A673 (cell line): ENCODE data around the gene PCDHGA11.

Source experiments
- CTCF ChIP-seq: fragments of 300-800, 200-600 bp; sonication (generic); conservative IDR thresholded peaks from 2 replicates; pipeline ENCODE4 v1.5.1; 2017; ENCODE audit warnings: low read depth, mild to moderate bottlenecking, antibody characterized with exemption, low read length, moderate library complexity, mixed read lengths
- EZH2 ChIP-seq: fragments of 200-600 bp; sonication (generic); IDR thresholded peaks from 2 replicates; pipeline ENCODE4 v1.6.1; 2017; ENCODE audit warnings: borderline replicate concordance, low read depth, mild to moderate bottlenecking, mixed read lengths, antibody characterized with exemption, low read length; ENCODE audit not compliant: poor library complexity, severe bottlenecking

- TF ChIP-seq CTCF (no peak), EZH2 (no peak)
These were observed 621 bp downstream of the PCDHGA11 start for GRCh38 chr5:141421489-141421855.
